Caco-2 (cell line): ENCODE measurements around the gene PPP1R26. TPM values are rescaled to one million over a fixed set of nuclear protein-coding genes. Genes with fewer than 3 reads are reported as not detected.
"Not testable (repeated sequence)": the region's sequence is repeated elsewhere in the genome, so short reads cannot be mapped to it uniquely, and the experiment has no call there.

Experiments used
- BruUV-seq: library from RNA; stranded (reverse); fragments of 400-500 nt; replicated peaks from 2 replicates; lab custom pipeline; 2021; lab: Mats Ljungman, UMichigan
- CTCF ChIA-PET: fragments of 300-600 bp; sonication (Branson Sonifier 250); formaldehyde crosslinking; loops from one replicate; lab custom pipeline; 2022; ENCODE audit warnings: antibody characterized with exemption; lab: Charles Lee
- POLR2A ChIA-PET: fragments of 300-600 bp; sonication (Branson Sonifier 250); formaldehyde crosslinking; loops from one replicate; lab custom pipeline; 2022; ENCODE audit warnings: antibody characterized with exemption; lab: Charles Lee
- DNase-seq, 2 experiments: peaks; one replicate each; pipeline versions ENCODE4 v3.0.0 to v3.0.0-alpha.2; 2020 to 2022
- H3K27me3 ChIP-seq: replicated peaks from 2 replicates; pipeline ENCODE4 v1.6.0; 2011; ENCODE audit warnings: low read length; ENCODE audit not compliant: control insufficient read depth, insufficient read depth
- H3K36me3 ChIP-seq: 2 replicates; pipeline ENCODE4 v1.5.1; 2011; ENCODE audit warnings: low read length; ENCODE audit not compliant: control insufficient read depth, insufficient read depth
- H3K4me1 ChIP-seq: fragments of 250-450 bp; sonication (Bioruptor Pico); 2 replicates; pipeline ENCODE4 v1.5.1; 2020; ENCODE audit warnings: mild to moderate bottlenecking
- H3K4me3 ChIP-seq: 2 replicates; pipeline ENCODE4 v1.5.1; 2011; ENCODE audit warnings: low read depth, mild to moderate bottlenecking, control low read depth, low read length
- H3K9me3 ChIP-seq: fragments of 250-450 bp; sonication (Bioruptor Pico); 2 replicates; pipeline ENCODE4 v1.5.1; 2020; ENCODE audit warnings: mild to moderate bottlenecking, moderate library complexity
- H3K27ac Mint-ChIP-seq: one replicate; pipeline ENCODE4 v1.8.0; 2022; ENCODE audit warnings: mixed read lengths; ENCODE audit not compliant: unreplicated experiment
- H3K27me3 Mint-ChIP-seq: one replicate; pipeline ENCODE4 v1.8.0; 2022; ENCODE audit warnings: mixed read lengths; ENCODE audit not compliant: insufficient read depth, unreplicated experiment
- H3K36me3 Mint-ChIP-seq: one replicate; pipeline ENCODE4 v1.8.0; 2022; ENCODE audit warnings: mild to moderate bottlenecking, mixed read lengths; ENCODE audit not compliant: insufficient read depth, unreplicated experiment
- H3K4me1 Mint-ChIP-seq: one replicate; pipeline ENCODE4 v1.8.0; 2022; ENCODE audit warnings: low read depth, mixed read lengths; ENCODE audit not compliant: unreplicated experiment
- H3K4me3 Mint-ChIP-seq: one replicate; pipeline ENCODE4 v1.8.0; 2022; ENCODE audit warnings: mild to moderate bottlenecking, moderate library complexity, mixed read lengths; ENCODE audit not compliant: unreplicated experiment
- H3K9me3 Mint-ChIP-seq: one replicate; pipeline ENCODE4 v1.8.0; 2022; ENCODE audit warnings: mixed read lengths; ENCODE audit not compliant: unreplicated experiment
- intact Hi-C: fragments of 100-400 bp; cut with micrococcal nuclease; formaldehyde crosslinking; loops from one replicate; pipeline ENCODE4 v1.10.0; 2022; ENCODE audit not compliant: unreplicated experiment
- total RNA-seq: library from RNA; stranded (reverse); gene quantifications from 2 replicates; pipeline ENCODE4 v1.2.3, GENCODE V29; 2022
- TF ChIP-seq, protein P1 (sequence below), 2 experiments: fragments of 200-600 bp in 1 of 2; IDR thresholded peaks; 1 replicate in 1 of 2; 2 replicates in 1 of 2; pipeline versions ENCODE4 v1.5.1 to v1.8.0; 2011 to 2022; ENCODE audit warnings: antibody characterized with exemption in 1 of 2, control low read depth in 1 of 2, inconsistent platforms in 1 of 2, low read depth in 1 of 2, low read length in 1 of 2, mild to moderate bottlenecking in 1 of 2, moderate library complexity in 1 of 2; ENCODE audit not compliant: insufficient read depth in 1 of 2, severe bottlenecking in 1 of 2, unreplicated experiment in 1 of 2

PPP1R26 gene
- total RNA-seq, 1 experiment from 2014 or later = 24.3 TPM

DNA sequence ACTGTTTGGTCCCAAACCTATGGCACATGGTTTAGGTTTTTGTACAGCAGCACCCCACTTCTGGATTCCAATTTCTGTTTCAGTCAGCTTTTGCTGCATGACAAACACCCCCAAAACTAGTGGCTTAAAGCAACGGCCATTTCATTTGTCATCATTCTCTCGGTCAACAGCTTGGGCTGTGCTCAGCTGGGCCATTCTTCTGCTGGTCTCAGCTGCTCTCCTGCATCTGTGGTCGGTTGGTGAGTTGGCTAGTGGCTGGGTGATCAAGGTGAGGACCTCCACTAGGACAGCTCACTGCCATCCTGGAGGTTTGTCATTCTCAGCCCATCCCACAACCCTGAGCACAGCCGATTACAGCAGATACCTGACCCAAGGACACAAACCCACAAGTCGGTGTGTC, 24.8 kb upstream of the PPP1R26 start:
- ChIA-PET CTCF (interaction anchor here (0.7 kb wide), 1 partner anchor 13 kb away, joined by 3 read pairs; no protein-coding TSS in a partner anchor), POLR2A (no interaction called here)
- Histone ChIP-seq H3K27me3 (no peaks in the 10 kb centered on the region), H3K36me3 (no peaks in the 10 kb centered on the region), H3K9me3 (no peaks in the 10 kb centered on the region), H3K4me3 (no peak overlapping the region), H3K4me1 (no peaks in the 10 kb centered on the region)
- TF ChIP-seq, protein P1, sequence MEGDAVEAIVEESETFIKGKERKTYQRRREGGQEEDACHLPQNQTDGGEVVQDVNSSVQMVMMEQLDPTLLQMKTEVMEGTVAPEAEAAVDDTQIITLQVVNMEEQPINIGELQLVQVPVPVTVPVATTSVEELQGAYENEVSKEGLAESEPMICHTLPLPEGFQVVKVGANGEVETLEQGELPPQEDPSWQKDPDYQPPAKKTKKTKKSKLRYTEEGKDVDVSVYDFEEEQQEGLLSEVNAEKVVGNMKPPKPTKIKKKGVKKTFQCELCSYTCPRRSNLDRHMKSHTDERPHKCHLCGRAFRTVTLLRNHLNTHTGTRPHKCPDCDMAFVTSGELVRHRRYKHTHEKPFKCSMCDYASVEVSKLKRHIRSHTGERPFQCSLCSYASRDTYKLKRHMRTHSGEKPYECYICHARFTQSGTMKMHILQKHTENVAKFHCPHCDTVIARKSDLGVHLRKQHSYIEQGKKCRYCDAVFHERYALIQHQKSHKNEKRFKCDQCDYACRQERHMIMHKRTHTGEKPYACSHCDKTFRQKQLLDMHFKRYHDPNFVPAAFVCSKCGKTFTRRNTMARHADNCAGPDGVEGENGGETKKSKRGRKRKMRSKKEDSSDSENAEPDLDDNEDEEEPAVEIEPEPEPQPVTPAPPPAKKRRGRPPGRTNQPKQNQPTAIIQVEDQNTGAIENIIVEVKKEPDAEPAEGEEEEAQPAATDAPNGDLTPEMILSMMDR (IDR thresholded peaks at IDR 0.05; ENCODE audit: insufficient read depth in 1 of 2, low read depth in 1 of 2, low read length in 1 of 2, severe bottlenecking in 1 of 2, unreplicated experiment in 1 of 2) = no peak
- BruUV-seq = no TSS peak
- intact Hi-C loops = no loop called here
- Mint-ChIP-seq H3K4me1 (no peaks in the 10 kb centered on the region), H3K27me3 (peaks cover 12% of the 10 kb centered on the region), H3K9me3 (peaks cover 10% of the 10 kb centered on the region), H3K4me3 (no peak overlapping the region), H3K36me3 (no peaks in the 10 kb centered on the region), H3K27ac (no peak overlapping the region)
- DNase-seq = no peak

DNA sequence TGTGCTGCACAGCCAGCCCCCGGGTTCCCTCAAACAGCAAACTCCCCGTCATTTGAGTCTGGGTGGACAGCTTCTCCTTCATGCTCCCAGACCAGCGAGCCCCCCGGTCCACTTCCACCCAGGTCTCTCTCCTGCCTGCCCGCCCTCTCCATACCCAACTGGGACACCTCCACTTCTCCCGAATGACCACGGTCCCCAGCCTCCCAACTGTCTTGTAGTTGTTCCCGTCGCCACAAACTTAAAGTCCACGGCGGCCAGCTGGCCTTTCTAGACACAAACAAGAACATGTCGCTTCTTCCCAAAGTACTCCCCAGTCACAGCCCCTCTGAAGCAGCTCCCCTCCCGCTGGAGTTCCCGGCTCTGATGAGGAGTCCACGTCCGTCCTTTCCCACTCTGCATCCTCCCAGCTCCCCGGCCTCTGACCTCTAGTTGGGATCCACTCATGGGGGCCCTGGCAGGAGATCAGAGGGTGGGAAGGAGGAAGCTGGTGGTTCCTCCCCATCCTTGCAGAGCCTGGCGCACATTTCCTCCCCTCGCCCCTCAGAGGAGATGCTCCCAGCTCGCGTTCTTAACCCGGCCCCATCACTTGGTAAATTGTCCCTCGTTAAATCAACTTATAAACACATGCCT, 24.1 kb upstream of the PPP1R26 start:
- H3K27me3 Mint-ChIP-seq = peaks cover 15% of the 10 kb centered on the region
- Histone ChIP-seq H3K4me3 (no peak overlapping the region), H3K36me3 (no peaks in the 10 kb centered on the region), H3K9me3 (no peaks in the 10 kb centered on the region), H3K27me3 (no peaks in the 10 kb centered on the region), H3K4me1 (no peaks in the 10 kb centered on the region)
- DNase-seq = no peak
- TF ChIP-seq, protein P1 (IDR thresholded peaks at IDR 0.05; ENCODE audit: insufficient read depth in 1 of 2, low read depth in 1 of 2, low read length in 1 of 2, severe bottlenecking in 1 of 2, unreplicated experiment in 1 of 2) = no peak
- BruUV-seq = no TSS peak
- no peak overlapping the region for H3K27ac Mint-ChIP-seq
- no peaks in the 10 kb centered on the region for H3K36me3 Mint-ChIP-seq
- ChIA-PET POLR2A (no interaction called here), CTCF (interaction anchor here (0.7 kb wide), 1 partner anchor 14 kb away, joined by 3 read pairs; no protein-coding TSS in a partner anchor)
- no peak overlapping the region for H3K4me3 Mint-ChIP-seq
- intact Hi-C loops = no loop called here
- no peaks in the 10 kb centered on the region for H3K4me1 Mint-ChIP-seq
- peaks cover 10% of the 10 kb centered on the region for H3K9me3 Mint-ChIP-seq

DNA sequence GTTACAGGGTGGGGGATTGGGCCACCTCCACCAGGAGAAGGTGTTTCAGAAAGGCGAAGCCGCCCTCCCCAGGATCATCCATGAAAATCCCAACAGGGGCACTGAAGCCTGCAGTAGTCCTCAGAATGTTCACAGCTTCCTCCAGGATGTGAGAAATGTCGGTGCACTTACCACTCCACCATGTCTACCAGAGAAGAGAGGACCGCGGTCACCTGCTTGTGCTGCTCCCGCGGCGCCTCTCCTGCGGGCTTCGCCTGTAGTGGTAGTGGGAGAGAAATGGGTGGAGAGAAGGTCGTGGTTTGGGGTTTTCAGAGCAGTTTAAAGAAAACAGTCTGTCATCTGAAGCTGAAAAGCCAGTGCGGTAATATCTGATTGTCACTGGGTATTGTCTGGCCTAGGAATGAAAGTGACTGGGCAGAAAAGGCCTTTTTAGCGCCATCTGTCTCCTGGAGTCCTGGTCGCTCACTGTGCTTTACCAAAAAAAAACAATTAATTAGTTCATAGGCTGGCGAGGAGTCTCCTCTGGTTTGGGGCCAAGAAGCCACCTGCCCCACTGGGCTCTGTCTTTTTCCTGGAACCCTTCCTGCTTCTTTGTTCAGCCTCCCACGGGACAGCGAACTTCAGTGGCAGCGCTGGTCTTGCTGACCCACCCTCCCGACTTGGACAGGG, 23.0 kb upstream of the PPP1R26 start:
- no peaks in the 10 kb centered on the region for H3K36me3 ChIP-seq
- intact Hi-C loops = no loop called here
- Mint-ChIP-seq H3K9me3 (peaks cover 10% of the 10 kb centered on the region), H3K4me3 (no peak overlapping the region), H3K4me1 (no peaks in the 10 kb centered on the region), H3K27ac (no peak overlapping the region), H3K27me3 (peaks cover 19% of the 10 kb centered on the region), H3K36me3 (no peaks in the 10 kb centered on the region)
- no TSS peak for BruUV-seq
- no peak for DNase-seq
- no peaks in the 10 kb centered on the region for H3K27me3 ChIP-seq
- CTCF ChIA-PET = no interaction called here
- TF ChIP-seq, protein P1 (IDR thresholded peaks at IDR 0.05; ENCODE audit: insufficient read depth in 1 of 2, low read depth in 1 of 2, low read length in 1 of 2, severe bottlenecking in 1 of 2, unreplicated experiment in 1 of 2) = no peak
- POLR2A ChIA-PET = no interaction called here
- H3K9me3 ChIP-seq = no peaks in the 10 kb centered on the region
- no peak overlapping the region for H3K4me3 ChIP-seq
- no peaks in the 10 kb centered on the region for H3K4me1 ChIP-seq

DNA sequence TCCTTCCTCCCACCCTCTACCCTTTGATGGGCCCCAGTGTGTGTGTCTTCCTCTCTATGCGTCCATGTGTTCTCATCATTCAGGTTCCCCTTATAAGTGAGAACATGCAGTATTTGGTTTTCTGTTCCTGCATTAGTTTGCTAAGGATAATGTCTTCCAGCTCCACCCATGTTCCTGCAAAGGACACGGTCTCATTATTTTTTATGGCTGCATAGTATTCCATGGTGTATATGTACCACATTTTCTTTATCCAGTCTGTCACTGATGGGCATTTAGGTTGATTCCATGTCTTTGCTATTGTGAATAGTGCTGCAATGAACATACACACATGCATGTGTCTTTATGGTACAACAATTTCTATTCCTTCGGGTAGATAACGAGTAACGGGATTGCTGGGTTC, 21.1 kb upstream of the PPP1R26 start:
- H3K4me1 ChIP-seq, H3K36me3 Mint-ChIP-seq, DNase-seq, H3K27me3 ChIP-seq, intact Hi-C loops, BruUV-seq, H3K4me3 Mint-ChIP-seq, H3K36me3 ChIP-seq, CTCF ChIA-PET, H3K4me1 Mint-ChIP-seq, H3K27ac Mint-ChIP-seq, POLR2A ChIA-PET, H3K9me3 ChIP-seq, H3K4me3 ChIP-seq: not testable (repeated sequence)
- H3K9me3 Mint-ChIP-seq = peaks cover 10% of the 10 kb centered on the region
- peaks cover 19% of the 10 kb centered on the region for H3K27me3 Mint-ChIP-seq
